Measurements from ENCODE around the gene BSPRY. TPM values are rescaled to one million over a fixed set of nuclear protein-coding genes. Genes with fewer than 3 reads are reported as not detected.
"Not testable (repeated sequence)": the region's sequence is repeated elsewhere in the genome, so short reads cannot be mapped to it uniquely, and the experiment has no call there.

Gene BSPRY
- total RNA-seq, 1 donor from 2014 or later, result 0.22 TPM

GRCh38 chr9:113364951-113365350 is 15.6 kb downstream of the BSPRY start:
- intact Hi-C loops (cut with DNase I), result no loop called here
- ATAC-seq (no peak), DNase-seq (ENCODE audit: low spot score) (no peak)

DNA sequence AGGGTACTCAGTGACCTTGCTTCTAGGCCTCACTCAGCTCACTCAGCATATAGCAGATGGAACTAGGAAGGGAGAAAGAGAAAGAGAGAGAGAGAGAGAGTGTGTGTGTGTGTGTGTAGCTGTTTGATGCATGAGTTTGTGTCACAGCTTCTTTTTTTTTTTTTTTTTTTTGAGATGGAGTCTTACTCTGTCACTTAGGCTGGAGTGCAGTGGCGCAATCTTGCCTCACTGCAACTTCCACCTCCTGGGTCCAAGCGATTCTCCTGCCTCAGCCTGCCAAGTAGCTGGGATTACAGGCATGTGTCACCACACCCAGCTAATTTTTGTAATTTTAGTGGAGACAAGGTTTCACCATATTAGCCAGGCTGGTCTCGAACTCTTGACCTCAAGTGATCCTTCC is 16.3 kb downstream of the BSPRY start:
- ATAC-seq; DNase-seq (ENCODE audit: low spot score); intact Hi-C loops (cut with DNase I): not testable (repeated sequence)

DNA sequence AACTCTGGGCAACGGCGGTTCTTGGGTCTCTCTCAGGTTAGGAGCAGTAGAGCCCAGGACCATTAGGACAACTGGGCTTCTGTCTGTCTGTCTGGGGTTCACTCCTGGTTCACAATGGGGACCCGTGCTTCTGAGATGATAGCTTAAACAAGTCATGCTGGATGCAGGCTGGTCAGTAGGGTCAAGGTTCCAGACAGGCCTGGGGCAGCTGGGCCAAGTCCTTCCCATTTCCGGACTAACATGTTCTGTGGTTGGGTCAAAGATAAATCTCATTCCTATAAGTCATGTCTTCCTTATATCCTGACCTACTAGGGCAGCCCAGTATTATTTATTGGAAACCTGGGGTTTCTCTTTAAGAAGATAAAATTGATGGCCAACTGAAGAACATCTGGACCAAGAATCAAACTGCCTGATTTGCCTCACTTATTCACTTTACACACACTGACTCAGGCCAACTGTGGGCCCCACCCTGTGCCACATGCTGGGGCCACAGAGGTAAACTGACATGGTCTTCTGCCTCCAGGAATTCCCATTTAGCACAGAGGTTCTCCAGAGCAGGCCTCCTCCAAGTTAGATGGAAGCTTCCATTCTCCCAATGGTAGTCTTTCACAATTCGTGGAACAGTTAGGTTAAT is 19.1 kb downstream of the BSPRY start:
- DNase-seq (ENCODE audit: low spot score) (no peak), ATAC-seq (no peak)
- intact Hi-C loops (cut with DNase I), result no loop called here

GRCh38 chr9:113368982-113369854 is 19.9 kb downstream of the BSPRY start:
- DNase-seq (ENCODE audit: low spot score) (no peak), ATAC-seq (no peak)
- intact Hi-C loops (cut with DNase I), result no loop called here

DNA sequence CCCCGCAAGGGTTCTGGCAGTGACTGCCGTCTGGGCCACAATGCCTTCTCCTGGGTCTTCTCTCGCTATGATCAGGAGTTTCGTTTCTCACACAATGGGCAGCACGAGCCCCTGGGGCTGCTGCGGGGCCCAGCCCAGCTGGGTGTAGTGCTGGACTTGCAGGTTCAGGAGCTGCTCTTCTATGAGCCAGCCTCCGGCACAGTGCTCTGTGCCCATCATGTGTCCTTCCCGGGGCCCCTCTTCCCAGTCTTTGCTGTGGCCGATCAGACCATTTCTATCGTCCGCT is 20.5 kb downstream of the BSPRY start:
- ATAC-seq (no peak), DNase-seq (ENCODE audit: low spot score) (no peak)
- intact Hi-C loops (cut with DNase I), result no loop called here

DNA sequence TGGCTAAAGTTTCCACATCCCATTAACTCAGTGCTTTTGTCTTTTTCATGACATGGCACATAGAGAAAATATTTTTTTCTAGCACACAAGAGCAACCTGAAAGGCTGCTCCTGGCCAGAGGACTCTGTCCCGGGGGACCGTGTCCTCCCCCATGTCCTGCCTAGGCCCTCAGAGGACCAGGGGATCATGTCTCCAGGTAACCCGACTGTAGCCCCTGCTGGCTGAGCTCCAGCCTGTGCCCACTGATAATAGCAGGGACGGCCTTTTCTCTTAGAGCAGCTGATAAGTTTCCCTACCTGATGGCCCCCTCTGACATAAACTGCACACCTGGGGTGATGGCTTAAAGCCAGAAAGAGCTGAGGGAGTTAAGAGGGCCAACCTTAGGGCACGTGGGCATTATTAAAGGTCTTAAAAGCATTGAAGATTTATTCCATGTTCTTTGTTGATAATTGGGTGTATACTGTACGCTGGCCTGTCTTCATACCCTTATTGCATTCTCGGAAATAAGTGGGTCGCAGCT is 21.5 kb downstream of the BSPRY start:
- ATAC-seq (no peak), DNase-seq (ENCODE audit: low spot score) (no peak)
- intact Hi-C loops (cut with DNase I), result no loop called here

DNA sequence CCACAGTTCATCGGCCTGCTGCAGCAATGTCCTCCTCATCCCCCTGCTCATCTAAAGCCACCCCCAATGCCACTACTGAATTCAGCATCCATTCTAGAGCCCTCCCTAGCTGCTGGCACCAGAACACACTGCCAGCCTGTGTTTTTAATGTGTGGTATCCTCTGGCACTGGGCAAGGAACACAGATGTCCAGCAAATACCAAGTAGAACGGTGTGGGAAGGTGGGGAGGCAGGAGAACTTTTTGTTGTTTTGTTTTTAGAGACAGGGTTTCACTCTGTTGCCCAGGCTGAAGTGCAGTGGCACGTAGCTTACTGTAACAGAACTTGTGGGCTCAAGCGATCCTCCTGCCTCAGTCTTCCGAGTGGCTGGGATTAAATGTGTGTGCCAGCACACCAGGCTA is 22.7 kb downstream of the BSPRY start:
- intact Hi-C loops (cut with DNase I), result no loop called here
- DNase-seq (ENCODE audit: low spot score) (no peak), ATAC-seq (no peak)

- intact Hi-C loops (cut with DNase I), result no loop called here
- no peak for DNase-seq (ENCODE audit: low spot score)
- no peak for ATAC-seq
These were observed 23.9 kb downstream of the BSPRY start for GRCh38 chr9:113373256-113373655.

DNA sequence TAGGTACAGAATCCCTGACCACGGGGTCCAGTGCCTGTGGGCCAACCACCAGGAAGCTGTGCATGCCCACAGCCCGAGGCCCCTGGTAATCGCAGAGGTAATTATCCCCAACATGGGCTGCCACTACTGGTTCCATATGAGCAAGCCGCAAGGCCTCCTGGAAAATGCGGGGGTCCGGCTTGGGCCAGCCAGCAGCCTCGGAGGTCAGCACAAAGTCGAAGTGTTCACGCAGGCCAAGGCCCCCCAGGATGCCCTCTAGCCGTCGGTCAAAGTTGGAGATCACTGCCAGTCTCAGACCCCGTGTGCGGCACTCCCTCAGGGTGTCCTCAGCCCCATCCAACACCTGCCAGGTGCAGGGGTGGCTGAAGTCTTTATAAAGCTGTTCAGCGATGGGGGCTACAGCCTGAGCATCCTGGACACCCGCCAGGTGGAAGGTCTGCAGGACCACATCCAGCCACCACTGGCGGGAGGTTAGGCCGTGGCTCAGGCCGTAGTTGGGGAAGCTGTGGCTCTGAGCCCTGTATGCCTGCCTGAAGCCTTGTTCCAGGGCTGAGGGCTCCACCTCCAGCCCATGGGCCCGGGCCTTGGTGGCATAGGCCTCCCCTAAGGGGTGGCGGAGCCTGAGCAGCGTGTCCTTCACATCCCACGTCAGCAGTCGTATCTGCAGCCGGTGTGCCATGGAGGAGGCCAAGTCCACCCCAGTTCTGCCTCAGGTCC is 24.5 kb downstream of the BSPRY start:
- intact Hi-C loops (cut with DNase I), result no loop called here
- DNase-seq (ENCODE audit: low spot score) (no peak), ATAC-seq (no peak)

GRCh38 chr9:113375057-113376023 is 26.0 kb downstream of the BSPRY start:
- ATAC-seq, result no peak
- no peak for DNase-seq (ENCODE audit: low spot score)
- intact Hi-C loops (cut with DNase I), result no loop called here

DNA sequence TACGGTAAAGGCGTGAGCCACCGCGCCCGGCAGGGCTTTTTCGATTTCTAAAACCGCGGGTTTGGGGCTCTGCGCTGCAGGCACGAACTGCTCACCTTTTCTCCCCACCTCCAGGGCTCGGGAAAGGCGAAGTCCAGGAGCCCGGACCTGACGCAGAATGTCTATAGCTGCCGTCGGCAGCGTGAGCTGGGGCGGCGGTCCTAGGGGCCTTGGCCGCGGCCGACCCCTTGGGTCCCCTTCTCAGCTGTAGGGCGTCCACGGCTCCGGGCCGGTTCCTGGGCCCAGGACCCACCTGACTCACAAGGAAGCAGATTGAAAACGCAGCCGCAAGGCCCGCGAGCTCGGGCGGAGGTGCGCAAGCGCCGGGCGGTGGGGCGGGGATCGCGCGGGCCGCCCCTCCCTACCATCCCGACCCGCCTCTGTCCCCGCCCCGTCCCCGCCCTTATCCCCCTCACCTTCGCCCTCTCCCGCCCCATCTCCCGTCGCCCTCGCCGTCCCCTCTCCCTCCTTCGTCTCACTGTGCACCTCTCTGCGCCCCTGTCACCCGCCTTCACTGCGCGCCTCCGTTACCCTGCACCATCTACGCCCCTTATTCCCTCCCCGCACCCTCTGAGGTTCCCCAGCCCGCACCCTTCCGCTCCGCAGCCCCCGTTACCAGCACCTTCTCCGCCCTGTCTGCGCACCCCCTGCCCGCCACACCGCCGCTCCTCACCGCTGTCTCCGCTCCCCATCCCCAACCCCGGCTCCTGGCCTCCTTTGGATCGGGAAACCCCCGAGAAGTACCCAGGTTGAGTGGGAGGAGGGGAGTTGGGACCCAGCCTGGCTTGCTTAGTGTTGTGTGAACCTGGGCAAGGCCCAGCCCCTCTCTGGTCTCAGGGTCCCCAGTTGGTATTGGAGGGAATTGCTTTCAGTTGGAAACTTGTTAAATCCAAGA is 27.6 kb downstream of the BSPRY start, which contains the start of gene HDHD3:
Gene HDHD3 (minus strand): TSS at position 353 of the 934 bp plus-strand sequence. CDS start 2,632 bp downstream, outside the sequence.
- intact Hi-C loops (cut with DNase I), result no loop called here
- peak; percentile 94 for ATAC-seq

DNA sequence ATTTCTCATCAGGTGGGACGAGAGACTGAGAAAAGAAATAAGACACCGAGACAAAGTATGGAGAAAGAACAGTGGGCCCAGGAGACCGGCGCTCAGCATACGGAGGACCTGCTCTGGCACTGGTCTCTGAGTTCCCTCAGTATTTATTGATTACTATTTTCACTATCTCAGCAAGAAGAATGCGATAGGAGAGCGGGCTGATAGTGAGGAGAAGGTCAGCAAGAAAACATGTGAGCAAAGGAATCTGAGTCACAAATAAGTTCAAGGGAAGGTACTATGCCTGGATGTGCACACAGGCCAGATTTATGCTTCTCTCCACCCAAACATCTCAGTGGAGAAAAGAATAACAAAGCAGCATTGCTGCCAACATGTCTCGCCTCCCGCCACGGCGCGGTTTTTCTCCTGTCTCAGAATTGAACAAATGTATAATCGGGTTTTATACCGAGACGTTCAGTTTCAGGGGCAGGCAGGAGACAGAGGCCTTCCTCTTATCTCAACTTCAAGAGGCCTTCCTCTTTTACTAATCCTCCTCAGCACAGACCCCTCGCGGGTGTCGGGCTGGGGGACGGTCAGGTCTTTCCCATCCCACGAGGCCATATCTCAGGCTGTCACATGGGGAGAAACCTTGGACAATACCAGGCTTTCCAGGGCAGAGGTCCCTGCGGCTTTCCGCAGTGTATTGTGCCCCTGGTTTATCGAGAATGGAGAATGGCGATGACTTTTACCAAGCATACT is 29.9 kb downstream of the BSPRY start:
- DNase-seq (ENCODE audit: low spot score); ATAC-seq; intact Hi-C loops (cut with DNase I): not testable (repeated sequence)

More for the DNA sequence above, 27.6 kb downstream of the BSPRY start, which contains the start of gene HDHD3:
- peak; percentile 86 for DNase-seq (ENCODE audit: low spot score)

DNA sequence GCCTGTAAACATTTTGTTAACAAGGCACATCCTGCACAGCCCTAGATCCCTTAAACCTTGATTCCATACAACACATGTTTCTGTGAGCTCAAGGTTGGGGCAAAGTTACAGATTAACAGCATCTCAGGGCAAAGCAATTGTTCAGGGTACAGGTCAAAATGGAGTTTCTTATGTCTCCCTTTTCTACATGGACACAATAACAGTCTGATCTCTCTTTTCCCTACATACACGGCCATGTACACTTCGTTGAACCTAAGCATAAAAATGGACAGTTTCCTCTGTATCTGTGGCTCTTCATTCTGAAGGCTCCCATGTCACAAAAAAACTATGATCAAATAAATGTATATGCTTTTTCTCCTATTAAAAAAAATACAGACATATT is 30.5 kb downstream of the BSPRY start:
- intact Hi-C loops (cut with DNase I), result not testable (repeated sequence)

DNA sequence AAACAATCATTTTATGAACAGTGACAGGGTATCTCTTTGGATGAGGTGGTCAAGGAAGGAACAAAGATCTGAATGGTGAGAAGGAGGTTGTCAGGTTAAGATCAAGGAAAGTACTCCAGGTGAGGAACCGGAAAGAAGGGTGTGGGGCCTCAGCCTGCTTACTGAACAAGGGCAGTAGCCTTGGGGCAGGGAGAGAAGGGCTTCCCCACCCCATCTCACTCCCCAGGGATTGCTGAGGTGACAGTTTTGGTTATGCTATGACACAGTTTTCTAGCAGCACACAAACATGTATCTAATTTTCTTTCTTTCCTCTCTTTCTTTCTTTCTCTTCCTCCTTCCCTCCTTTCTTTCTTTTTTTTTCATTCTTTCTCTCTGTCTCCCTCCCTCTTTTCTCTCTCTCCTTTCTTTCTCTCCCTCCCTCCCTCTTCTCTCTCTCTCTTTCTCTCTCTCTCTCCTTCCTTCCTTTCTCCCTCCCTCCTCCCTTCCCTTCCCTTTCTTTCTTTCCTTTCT is 31.6 kb downstream of the BSPRY start:
- no peak for ATAC-seq
- intact Hi-C loops (cut with DNase I), result no loop called here
- DNase-seq (ENCODE audit: low spot score), result no peak

More for the DNA sequence above, 30.5 kb downstream of the BSPRY start:
- ATAC-seq; DNase-seq (ENCODE audit: low spot score): not testable (repeated sequence)

DNA sequence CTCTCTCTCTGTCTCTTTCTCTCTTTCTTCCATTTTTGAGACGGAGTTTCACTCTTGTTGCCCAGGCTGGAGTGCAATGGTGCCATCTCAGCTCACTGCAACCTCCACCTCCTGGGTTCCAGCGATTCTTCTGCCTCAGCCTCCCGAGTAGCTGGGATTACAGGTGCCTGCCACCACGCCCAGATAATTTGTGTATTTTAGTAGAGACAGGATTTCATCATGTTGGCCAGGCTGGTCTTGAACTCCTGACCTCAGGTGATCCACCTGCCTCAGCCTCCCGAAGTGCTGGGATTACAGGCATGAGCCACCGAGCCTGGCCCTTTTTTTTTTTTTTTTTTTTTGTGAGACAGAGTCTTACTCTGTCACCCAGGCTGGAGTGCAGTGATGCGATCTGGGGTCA is 32.1 kb downstream of the BSPRY start:
- DNase-seq (ENCODE audit: low spot score); intact Hi-C loops (cut with DNase I); ATAC-seq: not testable (repeated sequence)

- DNase-seq (ENCODE audit: low spot score) (no peak), ATAC-seq (no peak)
- intact Hi-C loops (cut with DNase I), result no loop called here
These were observed 32.6 kb downstream of the BSPRY start for GRCh38 chr9:113381909-113382411.
